Activated CD4-positive, CD25-positive, alpha-beta regulatory T cell treated with anti-CD3 and anti-CD28 coated beads, Interleukin-2, amount 50 U/mL, for 16 hours (primary cell): ENCODE measurements around the gene SC5D.

Source experiments
- DNase-seq: peaks from one replicate; pipeline ENCODE4 v3.0.0-alpha.2; 2020; ENCODE audit warnings: low read depth, low spot score

The SC5D gene

GRCh38 chr11:121292495-121293287, at the start of gene SC5D:
Gene SC5D (plus strand): TSS chr11:121292771. CDS start chr11:121303376, 10,605 bp downstream.
- DNase-seq, result peak; percentile 89

GRCh38 chr11:121244884-121245283, 47.7 kb upstream of the SC5D start:
- DNase-seq, result no peak

- DNase-seq, result no peak
Measured at GRCh38 chr11:121246021-121246768, 46.4 kb upstream of the SC5D start.

GRCh38 chr11:121246769-121247035, 45.9 kb upstream of the SC5D start:
- no peak for DNase-seq

GRCh38 chr11:121248496-121248895, 44.1 kb upstream of the SC5D start:
- no peak for DNase-seq

GRCh38 chr11:121249039-121249663, 43.4 kb upstream of the SC5D start:
- DNase-seq, result no peak

- no peak for DNase-seq
Measured at GRCh38 chr11:121250843-121251242, 41.7 kb upstream of the SC5D start.

- DNase-seq, result no peak
Measured at GRCh38 chr11:121253951-121254350, 38.6 kb upstream of the SC5D start.

- no peak for DNase-seq
Measured at GRCh38 chr11:121254756-121255155, 37.8 kb upstream of the SC5D start.

GRCh38 chr11:121255473-121256125, 37.0 kb upstream of the SC5D start:
- no peak for DNase-seq

- no peak for DNase-seq
Measured at GRCh38 chr11:121257289-121257688, 35.3 kb upstream of the SC5D start.

- DNase-seq, result no peak
Measured at GRCh38 chr11:121257976-121258375, 34.6 kb upstream of the SC5D start.

GRCh38 chr11:121265586-121265985, 27.0 kb upstream of the SC5D start:
- DNase-seq, result no peak

GRCh38 chr11:121268581-121268980, 24.0 kb upstream of the SC5D start:
- no peak for DNase-seq

GRCh38 chr11:121270001-121270678, 22.4 kb upstream of the SC5D start:
- DNase-seq, result no peak

- DNase-seq, result no peak
Measured at GRCh38 chr11:121274332-121274991, 18.1 kb upstream of the SC5D start.

GRCh38 chr11:121281698-121282097, 10.9 kb upstream of the SC5D start:
- no peak for DNase-seq

- no peak for DNase-seq
Measured at GRCh38 chr11:121282386-121282785, 10.2 kb upstream of the SC5D start.

- DNase-seq, result no peak
Measured at GRCh38 chr11:121282886-121283502, 9.6 kb upstream of the SC5D start.

- no peak for DNase-seq
Measured at GRCh38 chr11:121291319-121291718, 1.3 kb upstream of the SC5D start.
